ENCODE results near the gene VSIG10. TPM values are rescaled to one million over a fixed set of nuclear protein-coding genes. Genes with fewer than 3 reads are reported as not detected.
"Not testable (repeated sequence)": the region's sequence is repeated elsewhere in the genome, so short reads cannot be mapped to it uniquely, and the experiment has no call there.

The VSIG10 gene
- total RNA-seq, 1 donor from 2014 or later: 49.8 TPM

- DNase-seq (ENCODE audit: low read depth in 2 of 2): peak; percentile 55 to 60
Measured at GRCh38 chr12:118034429-118035189, 69.2 kb downstream of the VSIG10 start.

DNA sequence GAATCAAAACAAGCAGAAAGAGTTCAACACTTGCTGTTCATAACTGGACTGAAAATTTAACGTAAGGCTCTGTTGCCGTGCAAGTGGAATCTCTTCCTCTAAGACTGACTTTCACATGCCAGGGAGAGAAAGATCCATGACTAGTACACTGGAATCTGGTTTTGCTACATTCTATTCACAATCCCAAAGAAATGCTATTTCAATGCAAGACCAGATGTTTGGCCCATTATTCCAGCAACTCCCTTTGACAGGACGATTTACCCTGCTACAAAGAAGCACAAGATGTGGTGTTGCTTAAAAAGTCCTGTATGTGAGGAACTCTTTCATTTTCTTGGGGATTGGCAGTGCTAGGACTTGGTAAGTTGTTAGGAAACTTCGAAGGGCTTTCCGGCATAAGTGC, 69.9 kb downstream of the VSIG10 start:
- DNase-seq (ENCODE audit: low read depth in 2 of 2): no peak

- DNase-seq (ENCODE audit: low read depth in 2 of 2): peak; percentile 17 to 72
Measured at GRCh38 chr12:118033323-118033722, 70.5 kb downstream of the VSIG10 start.

GRCh38 chr12:118032188-118032587, 71.6 kb downstream of the VSIG10 start:
- no peak for DNase-seq (ENCODE audit: low read depth in 2 of 2)

- DNase-seq (ENCODE audit: low read depth in 2 of 2): no peak
Measured at GRCh38 chr12:118029166-118029565, 74.6 kb downstream of the VSIG10 start.

GRCh38 chr12:118025168-118025567, 78.6 kb downstream of the VSIG10 start:
- DNase-seq (ENCODE audit: low read depth in 2 of 2): no peak

DNA sequence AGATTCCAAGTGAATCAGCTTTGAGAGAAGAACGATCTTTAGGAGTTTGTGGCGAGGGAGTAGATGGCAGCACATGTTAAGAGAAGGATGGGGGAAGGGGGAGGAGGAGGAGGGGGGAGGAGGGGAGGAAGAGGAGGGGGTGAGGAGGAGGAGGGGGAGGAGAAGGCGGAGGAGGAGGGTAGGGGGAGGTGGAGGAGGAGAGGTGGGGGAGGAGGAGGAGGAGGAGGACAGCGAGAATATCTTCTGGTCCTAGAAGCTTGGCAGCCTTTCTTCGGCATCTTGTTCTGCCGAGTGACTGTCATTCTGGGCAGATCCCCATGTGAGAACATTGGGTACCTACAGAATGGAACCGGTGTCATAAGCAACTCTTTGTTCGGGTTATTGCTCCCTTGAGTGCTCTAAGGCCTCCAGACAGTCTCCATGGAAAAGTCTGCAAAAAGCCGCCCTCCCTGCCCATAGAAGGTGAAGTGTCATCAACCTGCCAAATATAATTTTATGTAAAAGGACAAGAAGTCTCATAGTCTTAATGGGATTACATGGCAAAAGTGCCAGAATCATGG, 80.4 kb downstream of the VSIG10 start:
- DNase-seq (ENCODE audit: low read depth in 2 of 2): no peak

- no peak for DNase-seq (ENCODE audit: low read depth in 2 of 2)
Measured at GRCh38 chr12:118022728-118023109, 81.1 kb downstream of the VSIG10 start.

GRCh38 chr12:118022097-118022727, 81.6 kb downstream of the VSIG10 start:
- DNase-seq (ENCODE audit: low read depth in 2 of 2): not testable (repeated sequence)

DNA sequence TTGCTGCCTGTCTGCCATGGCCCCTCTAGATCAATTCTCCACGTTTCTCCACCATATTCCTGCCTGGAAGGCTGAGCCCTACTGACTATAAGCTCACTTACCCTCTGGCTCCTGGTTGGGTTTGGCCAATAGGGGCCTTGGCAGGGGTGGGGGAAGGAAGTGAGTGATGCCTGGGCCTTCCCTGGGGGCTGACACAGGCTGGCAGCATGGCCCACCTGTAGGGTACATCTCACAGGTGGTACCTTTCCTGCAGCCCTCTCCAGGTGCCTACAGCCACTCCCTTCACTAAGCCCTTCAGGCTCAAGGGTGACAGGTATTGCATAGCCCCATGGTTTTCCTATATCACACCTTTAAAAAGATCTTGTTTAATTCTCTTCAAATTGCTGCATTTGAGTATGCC, 83.8 kb downstream of the VSIG10 start:
- no peak for DNase-seq (ENCODE audit: low read depth in 2 of 2)

- DNase-seq (ENCODE audit: low read depth in 2 of 2): no peak
Measured at GRCh38 chr12:118017926-118018325, 85.9 kb downstream of the VSIG10 start.

GRCh38 chr12:118016424-118017264, 87.2 kb downstream of the VSIG10 start, which contains the start of gene RFC5:
Gene RFC5, plus strand, starts transcription at chr12:118016703. Its CDS starts 125 bp downstream, at chr12:118016828.
- peak; percentile 98 for DNase-seq (ENCODE audit: low read depth in 2 of 2)

- no peak for DNase-seq (ENCODE audit: low read depth in 2 of 2)
Measured at GRCh38 chr12:118015944-118016343, 87.9 kb downstream of the VSIG10 start.

DNA sequence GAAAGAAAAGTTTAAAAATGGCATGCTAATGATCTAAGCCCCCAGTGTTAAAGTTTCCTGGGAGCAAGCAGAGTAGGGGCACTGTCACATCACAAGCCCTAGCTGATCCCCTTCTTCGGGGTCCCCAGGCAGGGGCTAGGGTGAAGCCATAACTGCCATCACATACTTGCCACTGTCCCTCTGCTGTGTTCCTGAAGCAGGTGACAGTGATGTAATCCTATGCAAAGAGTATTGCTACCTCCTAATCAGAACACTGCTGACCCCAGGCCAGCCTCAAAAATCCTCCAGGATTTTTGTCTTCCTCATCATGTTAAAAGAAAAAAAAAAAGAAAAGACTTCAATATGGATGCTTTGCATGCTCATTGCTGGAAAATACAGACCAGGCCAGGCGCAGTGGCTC, 88.5 kb downstream of the VSIG10 start:
- no peak for DNase-seq (ENCODE audit: low read depth in 2 of 2)

Other genes with a start within 250 kb of the VSIG10 start
- under 0.01 and 0.22 TPM in 2 replicates for gene KSR2, start 135.0 kb downstream of the VSIG10 start, total RNA-seq
- 12.1 and 15.3 TPM in 2 replicates for gene RFC5, start 87.3 kb downstream of the VSIG10 start, total RNA-seq
- gene WSB2, start 42.8 kb downstream of the VSIG10 start, total RNA-seq: 82.4 and 174 TPM in 2 replicates
- 146 and 161 TPM in 2 replicates for gene PEBP1, start 32.1 kb upstream of the VSIG10 start, total RNA-seq

Measured in lung microvascular endothelial cell (primary cell).